Kidney epithelial cell (primary cell): ENCODE results near the gene SETD7. TPM values are rescaled to one million over a fixed set of nuclear protein-coding genes. Genes with fewer than 3 reads are reported as not detected.

Experiments used
- DNase-seq: peaks from one replicate; pipeline ENCODE4 v3.0.0-alpha.2; 2010; ENCODE audit warnings: low read depth
- H3K27me3 ChIP-seq: 2 replicates; pipeline ENCODE4 v1.6.0; 2011; ENCODE audit warnings: low read length; ENCODE audit not compliant: control insufficient read depth, insufficient read depth
- H3K36me3 ChIP-seq: 2 replicates; pipeline ENCODE4 v1.5.1; 2011; ENCODE audit warnings: low read length; ENCODE audit not compliant: control insufficient read depth, insufficient read depth
- H3K4me3 ChIP-seq: 2 replicates; pipeline ENCODE4 v1.5.1; 2011; ENCODE audit warnings: low read depth, mild to moderate bottlenecking, control low read depth, low read length
- total RNA-seq: library from RNA; depleted of rRNA; stranded (reverse); fragments of >200 nt; gene quantifications from 2 replicates; pipeline ENCODE4 v1.2.3, GENCODE V29; 2015
- TF ChIP-seq, protein P1 (sequence below): IDR thresholded peaks from 2 replicates; pipeline ENCODE4 v1.5.1; 2011; ENCODE audit warnings: mild to moderate bottlenecking, moderate library complexity, low read length, control low read depth, inconsistent platforms; ENCODE audit not compliant: insufficient read depth, poor library complexity, severe bottlenecking

SETD7 gene
- total RNA-seq, 1 donor from 2014 or later, result 37.7 TPM

- no peak for DNase-seq
- no peaks in the 10 kb centered on the region for H3K27me3 ChIP-seq
- H3K36me3 ChIP-seq, result no peaks in the 10 kb centered on the region
- TF ChIP-seq, protein P1, sequence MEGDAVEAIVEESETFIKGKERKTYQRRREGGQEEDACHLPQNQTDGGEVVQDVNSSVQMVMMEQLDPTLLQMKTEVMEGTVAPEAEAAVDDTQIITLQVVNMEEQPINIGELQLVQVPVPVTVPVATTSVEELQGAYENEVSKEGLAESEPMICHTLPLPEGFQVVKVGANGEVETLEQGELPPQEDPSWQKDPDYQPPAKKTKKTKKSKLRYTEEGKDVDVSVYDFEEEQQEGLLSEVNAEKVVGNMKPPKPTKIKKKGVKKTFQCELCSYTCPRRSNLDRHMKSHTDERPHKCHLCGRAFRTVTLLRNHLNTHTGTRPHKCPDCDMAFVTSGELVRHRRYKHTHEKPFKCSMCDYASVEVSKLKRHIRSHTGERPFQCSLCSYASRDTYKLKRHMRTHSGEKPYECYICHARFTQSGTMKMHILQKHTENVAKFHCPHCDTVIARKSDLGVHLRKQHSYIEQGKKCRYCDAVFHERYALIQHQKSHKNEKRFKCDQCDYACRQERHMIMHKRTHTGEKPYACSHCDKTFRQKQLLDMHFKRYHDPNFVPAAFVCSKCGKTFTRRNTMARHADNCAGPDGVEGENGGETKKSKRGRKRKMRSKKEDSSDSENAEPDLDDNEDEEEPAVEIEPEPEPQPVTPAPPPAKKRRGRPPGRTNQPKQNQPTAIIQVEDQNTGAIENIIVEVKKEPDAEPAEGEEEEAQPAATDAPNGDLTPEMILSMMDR, result no peak
- H3K4me3 ChIP-seq, result no peak overlapping the region
Measured at GRCh38 chr4:139537292-139537691, 18.7 kb downstream of the SETD7 start.

DNA sequence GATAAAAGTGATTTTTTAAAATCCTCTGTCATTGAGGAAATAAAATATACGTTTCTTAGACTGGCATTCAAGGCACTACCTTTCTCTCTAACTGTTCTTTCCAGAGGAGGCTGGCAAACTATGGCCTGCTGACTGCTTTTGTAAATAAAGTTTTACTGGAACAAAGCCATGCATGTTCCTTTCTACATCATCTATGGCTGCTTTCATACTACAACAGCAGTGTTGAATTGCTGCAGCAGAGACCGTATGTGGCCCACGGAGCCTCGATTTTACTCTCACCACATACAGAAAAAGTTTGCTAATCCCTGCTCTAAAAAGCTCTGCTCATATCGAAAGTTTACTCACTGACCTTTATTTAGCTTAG, 20.2 kb downstream of the SETD7 start:
- no peaks in the 10 kb centered on the region for H3K36me3 ChIP-seq

GRCh38 chr4:139535228-139535870, 20.7 kb downstream of the SETD7 start:
- no peaks in the 10 kb centered on the region for H3K36me3 ChIP-seq
- no peak for DNase-seq
- no peak overlapping the region for H3K4me3 ChIP-seq
- no peaks in the 10 kb centered on the region for H3K27me3 ChIP-seq
- TF ChIP-seq, protein P1, result no peak

More for the DNA sequence above, 20.2 kb downstream of the SETD7 start:
- no peak for DNase-seq
- Histone ChIP-seq H3K4me3 (no peak overlapping the region), H3K27me3 (no peaks in the 10 kb centered on the region)
- TF ChIP-seq, protein P1, result no peak

DNA sequence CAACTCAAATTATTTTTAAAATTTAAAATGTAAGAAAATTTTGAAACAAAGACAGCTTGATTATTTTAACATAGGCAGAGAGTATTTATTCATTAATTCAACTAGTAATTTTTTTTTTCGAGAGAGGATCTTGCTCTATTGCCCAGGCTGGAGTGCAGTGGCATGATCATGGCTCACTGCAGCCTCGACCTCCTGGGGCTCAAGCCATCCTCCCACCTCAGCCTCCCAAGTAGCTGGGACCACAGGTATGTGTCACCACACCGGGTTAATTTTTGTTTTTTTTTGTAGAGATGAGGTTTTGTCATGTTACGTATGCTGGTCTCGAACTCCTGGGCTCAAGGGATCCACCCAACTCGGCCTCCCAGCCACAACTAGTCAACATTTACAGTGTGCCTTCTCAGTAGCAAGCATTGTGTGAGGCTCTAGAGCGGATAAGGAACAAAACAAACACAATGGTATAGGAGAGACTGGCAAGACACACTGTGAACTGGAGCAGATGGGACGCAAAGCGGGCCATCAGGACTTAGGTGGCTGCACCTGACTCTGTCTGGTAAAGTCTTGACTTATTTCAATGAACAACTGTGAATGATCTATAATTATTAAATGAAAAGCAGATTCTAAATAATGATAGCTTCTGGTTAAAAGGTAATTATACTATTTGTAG, 21.6 kb downstream of the SETD7 start:
- DNase-seq, result no peak
- Histone ChIP-seq H3K27me3 (no peaks in the 10 kb centered on the region), H3K36me3 (no peaks in the 10 kb centered on the region), H3K4me3 (no peak overlapping the region)
- TF ChIP-seq, protein P1, result no peak

DNA sequence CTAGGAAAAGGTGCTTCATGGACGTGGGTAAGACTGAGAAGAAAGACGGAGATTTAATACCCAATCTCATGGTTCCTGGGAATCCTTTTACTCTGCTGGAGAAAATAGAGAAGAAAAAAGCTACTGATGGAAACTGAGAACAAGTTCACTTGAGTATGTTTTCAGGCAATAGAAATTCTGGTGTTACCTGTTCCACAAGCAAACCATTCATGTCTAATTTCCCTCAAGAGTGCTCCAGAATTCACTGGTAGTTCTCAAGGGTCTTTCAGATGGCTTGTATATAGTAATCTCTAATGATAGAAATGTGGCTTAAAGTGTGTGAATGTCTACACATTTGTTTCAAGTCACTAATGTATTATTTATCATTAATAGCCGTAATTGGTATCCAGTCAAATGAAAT, 22.5 kb downstream of the SETD7 start:
- TF ChIP-seq, protein P1, result no peak
- no peak overlapping the region for H3K4me3 ChIP-seq
- H3K36me3 ChIP-seq, result no peaks in the 10 kb centered on the region
- DNase-seq, result no peak
- no peaks in the 10 kb centered on the region for H3K27me3 ChIP-seq
